Measurements from ENCODE around the gene NCK2. TPM values are rescaled to one million over a fixed set of nuclear protein-coding genes. Genes with fewer than 3 reads are reported as not detected.

NCK2 gene
- polyA plus RNA-seq, 1 donor = 90.5 TPM

- no peak for DNase-seq
Observed at GRCh38 chr2:105736145-105736544, 8.6 kb upstream of the NCK2 start.

DNA sequence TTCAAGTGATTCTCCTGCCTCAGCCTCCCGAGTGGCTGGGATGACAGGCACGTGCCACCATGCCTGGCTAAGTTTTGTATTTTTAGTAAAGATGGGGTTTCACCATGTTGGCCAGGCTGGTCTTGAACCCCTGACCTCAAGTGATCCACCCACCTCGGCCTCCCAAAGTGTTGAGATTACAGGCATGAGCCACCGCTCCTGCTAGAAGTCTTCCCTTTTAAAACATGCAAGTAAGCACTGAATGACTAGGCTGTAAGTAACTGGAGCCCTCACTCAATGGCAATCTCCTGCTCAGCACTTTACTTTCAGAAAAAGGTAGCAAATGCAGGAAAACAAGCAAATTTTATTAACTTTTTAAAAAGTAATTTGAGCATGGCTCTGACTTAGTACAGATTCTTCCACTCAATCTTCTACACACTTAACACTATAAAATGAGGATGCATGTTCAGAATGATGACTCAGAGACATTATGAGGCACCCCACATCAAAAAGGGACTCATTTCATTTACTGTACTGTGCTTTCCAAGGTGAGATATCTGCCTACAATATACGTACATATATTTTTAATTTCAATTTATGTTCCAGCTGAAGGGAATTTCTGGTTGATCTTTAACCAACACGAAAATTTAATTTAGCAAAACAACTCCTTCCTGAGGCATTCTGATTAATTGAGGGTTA, 6.6 kb upstream of the NCK2 start:
- DNase-seq = no peak

GRCh38 chr2:105738658-105739241, 6.0 kb upstream of the NCK2 start:
- DNase-seq = no peak

GRCh38 chr2:105739426-105739825, 5.3 kb upstream of the NCK2 start:
- DNase-seq = no peak

GRCh38 chr2:105739944-105740530, 4.7 kb upstream of the NCK2 start:
- no peak for DNase-seq

- no peak for DNase-seq
Observed at GRCh38 chr2:105741174-105741573, 3.5 kb upstream of the NCK2 start.

GRCh38 chr2:105741617-105742016, 3.1 kb upstream of the NCK2 start:
- DNase-seq = no peak

DNA sequence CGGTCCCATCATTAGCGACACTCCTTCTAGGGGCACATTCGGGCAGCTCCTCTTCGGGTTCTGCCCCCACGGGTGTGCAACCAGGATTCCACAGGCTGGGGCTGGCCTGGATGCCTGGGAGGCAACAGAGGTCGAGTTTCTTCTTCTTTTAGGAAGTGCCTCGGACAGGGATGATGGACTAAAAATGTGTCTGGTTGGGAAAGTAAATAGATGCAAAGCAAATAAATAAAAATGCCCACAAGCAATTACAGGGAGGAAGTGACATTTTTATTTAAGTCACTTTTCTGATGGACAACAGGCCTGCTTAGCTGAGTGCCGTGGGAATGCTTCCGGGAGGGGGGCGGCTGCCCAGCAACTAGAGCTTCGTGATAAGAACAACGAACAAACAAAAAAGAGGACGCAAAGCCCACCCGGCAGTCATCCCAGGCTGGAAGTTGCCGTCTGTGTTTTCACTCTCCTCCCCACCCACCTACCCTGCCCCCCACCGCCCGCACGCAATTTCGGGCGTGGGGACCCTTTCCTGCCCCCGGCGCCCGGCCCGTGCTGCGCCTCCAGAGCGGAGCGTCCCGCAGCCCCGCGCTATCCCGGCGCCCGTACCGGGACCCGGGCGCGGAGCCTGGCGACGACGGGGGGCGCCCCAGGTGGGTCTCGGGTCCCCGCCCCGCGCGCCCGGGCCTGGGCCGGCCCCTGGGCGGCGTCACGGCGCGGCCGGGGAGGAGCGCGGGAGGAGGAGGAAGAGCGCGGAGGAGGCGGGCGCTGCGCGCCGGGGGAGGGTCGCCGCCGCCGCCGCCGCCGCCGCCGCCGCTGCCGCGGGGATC, 412 bp upstream of the NCK2 start:
- peak; percentile 84 for DNase-seq

- DNase-seq = no peak
Observed at GRCh38 chr2:105746177-105747080, 1.7 kb downstream of the NCK2 start.

DNA sequence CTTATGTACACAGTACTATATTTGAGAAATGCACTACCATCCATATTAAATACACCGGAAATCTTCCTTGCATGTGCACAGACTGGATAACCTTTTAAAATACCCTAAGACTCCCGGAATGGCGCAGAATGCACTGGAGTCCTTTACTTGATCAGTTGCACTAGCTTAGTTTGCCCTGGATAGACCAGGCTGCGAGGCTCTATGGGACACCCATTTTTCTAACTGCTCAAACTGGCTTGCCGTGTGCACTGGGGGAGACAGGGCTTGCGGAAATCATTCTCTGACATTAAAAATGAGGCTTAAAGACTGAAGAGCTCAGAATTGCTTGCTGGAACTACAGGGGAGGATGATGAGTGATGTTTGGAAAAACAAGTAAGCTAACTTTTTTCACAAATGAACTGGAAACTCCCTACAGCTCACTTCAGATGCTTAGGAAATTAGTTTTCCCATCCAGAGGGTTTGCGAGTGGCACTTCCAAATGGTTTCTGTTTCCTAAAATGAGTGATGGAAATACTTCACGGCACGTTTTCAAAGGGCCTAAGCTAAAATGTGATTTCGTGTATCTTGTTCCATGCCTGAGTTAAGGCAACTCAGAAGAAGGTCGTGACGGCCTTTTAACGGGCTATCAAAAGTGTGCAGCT, 2.7 kb downstream of the NCK2 start:
- DNase-seq = no peak

DNA sequence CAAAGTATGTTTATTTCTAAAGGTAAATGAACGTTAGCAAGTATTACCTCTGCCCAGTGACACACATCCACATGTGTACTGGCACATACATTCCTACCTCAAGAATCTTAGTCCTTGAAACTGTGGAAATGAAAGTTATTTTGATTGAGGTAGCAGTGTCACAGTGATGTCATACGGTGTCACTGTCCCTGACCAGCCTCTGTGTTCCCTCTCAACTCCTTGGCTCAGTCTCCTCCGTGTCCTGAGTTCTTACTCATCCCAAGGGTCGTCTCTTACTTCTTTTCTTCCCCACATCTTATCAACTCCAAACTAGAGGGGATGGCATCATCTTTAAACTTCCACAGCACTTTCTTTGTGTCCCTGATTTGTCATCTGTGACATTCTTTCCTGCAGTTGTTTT, 3.3 kb downstream of the NCK2 start:
- DNase-seq = no peak

- no peak for DNase-seq
Observed at GRCh38 chr2:105748566-105748965, 3.9 kb downstream of the NCK2 start.

- no peak for DNase-seq
Observed at GRCh38 chr2:105749583-105750400, 5.1 kb downstream of the NCK2 start.

- DNase-seq = no peak
Observed at GRCh38 chr2:105750735-105751134, 6.0 kb downstream of the NCK2 start.

DNA sequence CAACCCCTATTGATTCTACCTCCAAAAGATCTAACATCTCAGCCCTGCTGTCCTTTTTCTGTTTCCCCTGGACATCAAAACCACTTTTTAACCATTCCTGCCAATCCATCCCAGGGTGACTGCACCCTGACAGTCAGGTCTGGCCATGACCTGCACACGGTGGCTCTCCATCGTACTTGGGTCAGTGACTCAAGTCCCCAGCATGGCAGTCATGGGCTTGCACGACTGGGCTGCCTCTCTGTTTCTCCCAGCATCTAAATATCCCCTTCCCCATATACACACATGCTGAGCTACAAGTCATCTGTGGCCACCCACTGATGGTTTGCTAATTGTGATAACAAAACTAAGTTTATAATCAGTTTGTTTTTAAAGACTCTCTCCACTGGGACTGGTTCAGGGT, 6.6 kb downstream of the NCK2 start:
- DNase-seq = no peak

- DNase-seq = no peak
Observed at GRCh38 chr2:105752691-105753358, 8.1 kb downstream of the NCK2 start.

DNA sequence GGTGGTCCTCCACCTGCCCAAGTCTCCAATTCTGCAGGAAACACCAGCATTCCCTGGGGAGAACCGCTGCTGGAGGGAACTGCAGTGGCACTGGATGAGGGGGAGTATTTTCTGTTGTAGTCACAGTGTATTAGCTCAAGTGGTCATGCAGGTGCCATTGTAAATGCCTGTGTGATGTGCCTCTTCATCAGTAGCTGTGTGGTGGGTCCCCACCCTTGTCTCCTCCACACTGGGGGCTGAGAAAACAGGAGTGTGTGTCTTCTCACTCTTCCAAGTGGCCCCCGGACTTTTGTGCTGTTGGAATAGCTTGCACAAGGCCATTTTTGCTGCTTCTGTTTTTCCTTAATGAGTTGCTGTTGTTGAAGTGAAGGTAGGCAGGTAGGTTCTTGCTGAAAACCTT, 8.7 kb downstream of the NCK2 start:
- DNase-seq = no peak

DNA sequence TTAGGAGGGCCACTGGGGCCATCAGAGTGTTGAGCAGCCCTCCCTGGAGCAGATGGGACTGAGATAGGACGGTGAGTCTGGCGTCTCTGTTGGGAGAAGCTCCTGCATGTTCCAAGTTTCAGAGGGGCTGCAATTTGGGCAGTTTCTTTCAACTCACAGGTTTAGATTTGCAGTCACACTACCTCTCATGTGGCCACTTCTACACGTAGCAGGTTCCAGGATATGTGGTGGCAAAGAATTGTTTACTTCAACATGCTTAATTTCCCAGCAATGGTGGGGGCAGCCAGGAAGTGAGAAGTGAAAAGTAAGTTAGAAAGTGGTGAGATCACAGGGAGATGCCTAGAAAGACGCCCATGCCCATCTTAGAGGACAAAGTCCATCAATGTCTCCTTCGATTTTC, 9.3 kb downstream of the NCK2 start:
- no peak for DNase-seq

DNA sequence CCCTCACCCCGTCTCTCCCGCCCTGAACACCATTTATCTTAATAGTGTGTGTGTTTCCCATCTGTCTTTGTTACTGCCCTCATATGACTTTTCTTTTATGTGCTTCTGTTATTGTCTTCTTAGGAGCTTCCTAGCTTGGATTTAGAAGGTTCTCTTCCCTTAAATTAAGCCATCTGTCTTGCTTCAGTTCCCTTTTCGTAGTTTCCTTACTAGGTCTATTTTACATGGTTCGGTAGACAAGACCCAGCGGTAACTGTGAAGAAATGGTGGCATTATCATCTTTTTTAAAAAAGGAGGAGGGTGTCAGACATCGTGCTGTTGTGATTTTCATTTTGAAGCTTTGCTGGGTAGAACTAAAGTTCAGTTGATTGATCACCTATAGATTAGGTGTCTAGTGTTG, 10.3 kb downstream of the NCK2 start:
- no peak for DNase-seq

GRCh38 chr2:105755895-105756294, 11.2 kb downstream of the NCK2 start:
- no peak for DNase-seq

All from hindlimb muscle (tissue), 1 donor.